Measurements from ENCODE around the gene PRDM10.
A peak's percentile ranks its signal among the peaks of the same experiment; 100 is the strongest.

The PRDM10 gene

GRCh38 chr11:130002352-130002845 lies at the start of gene PRDM10:
PRDM10 (minus strand) TSS chr11:130002835; CDS start chr11:129960964, 41,871 bp downstream.
- Histone ChIP-seq H3K36me3 (ENCODE audit: insufficient read depth, low read length) (no peaks in the 10 kb centered on the region), H3K9me3 (ENCODE audit: low read length) (no peaks in the 10 kb centered on the region), H3K4me3 (ENCODE audit: low read depth in 1 of 2, low read length in 2 of 2) (peak within 1 kb of the TSS; percentile 63 to 83), H3K27me3 (ENCODE audit: control insufficient read depth in 1 of 2, insufficient read depth in 2 of 2, low read length in 2 of 2) (no peaks in the 10 kb centered on the region), H3K9ac (ENCODE audit: low read length) (peak within 1 kb of the TSS; percentile 82), H3K27ac (ENCODE audit: low read depth, low read length) (peak within 1 kb of the TSS; percentile 91), H3K4me1 (ENCODE audit: insufficient read depth, low read length) (peaks cover 17% of the 10 kb centered on the region)

- Histone ChIP-seq H3K27me3 (ENCODE audit: control insufficient read depth in 1 of 2, insufficient read depth in 2 of 2, low read length in 2 of 2) (no peaks in the 10 kb centered on the region), H3K9ac (ENCODE audit: low read length) (no peak overlapping the region), H3K4me3 (ENCODE audit: low read depth in 1 of 2, low read length in 2 of 2) (no peak overlapping the region), H3K9me3 (ENCODE audit: low read length) (no peaks in the 10 kb centered on the region), H3K36me3 (ENCODE audit: insufficient read depth, low read length) (no peaks in the 10 kb centered on the region), H3K27ac (ENCODE audit: low read depth, low read length) (no peak overlapping the region), H3K4me1 (ENCODE audit: insufficient read depth, low read length) (peaks cover 8% of the 10 kb centered on the region)
Observed at GRCh38 chr11:130051082-130051481, 48.4 kb upstream of the PRDM10 start.

GRCh38 chr11:130050257-130050656 lies 47.6 kb upstream of the PRDM10 start:
- Histone ChIP-seq H3K36me3 (ENCODE audit: insufficient read depth, low read length) (no peaks in the 10 kb centered on the region), H3K27ac (ENCODE audit: low read depth, low read length) (peak overlapping the region; percentile 22), H3K9me3 (ENCODE audit: low read length) (no peaks in the 10 kb centered on the region)

GRCh38 chr11:130049328-130049771 lies 46.7 kb upstream of the PRDM10 start:
- Histone ChIP-seq H3K36me3 (ENCODE audit: insufficient read depth, low read length) (no peaks in the 10 kb centered on the region), H3K9me3 (ENCODE audit: low read length) (no peaks in the 10 kb centered on the region), H3K27ac (ENCODE audit: low read depth, low read length) (no peak overlapping the region), H3K9ac (ENCODE audit: low read length) (no peak overlapping the region), H3K4me1 (ENCODE audit: insufficient read depth, low read length) (peaks cover 8% of the 10 kb centered on the region), H3K27me3 (ENCODE audit: control insufficient read depth in 1 of 2, insufficient read depth in 2 of 2, low read length in 2 of 2) (no peaks in the 10 kb centered on the region), H3K4me3 (ENCODE audit: low read depth in 1 of 2, low read length in 2 of 2) (no peak overlapping the region)

More at GRCh38 chr11:130050257-130050656, 47.6 kb upstream of the PRDM10 start:
- Histone ChIP-seq H3K27me3 (ENCODE audit: control insufficient read depth in 1 of 2, insufficient read depth in 2 of 2, low read length in 2 of 2) (no peaks in the 10 kb centered on the region), H3K4me1 (ENCODE audit: insufficient read depth, low read length) (peaks cover 8% of the 10 kb centered on the region), H3K9ac (ENCODE audit: low read length) (no peak overlapping the region), H3K4me3 (ENCODE audit: low read depth in 1 of 2, low read length in 2 of 2) (peak overlapping the region in 1 of 2 donors; percentile 5)

- Histone ChIP-seq H3K4me3 (ENCODE audit: low read depth in 1 of 2, low read length in 2 of 2) (no peak overlapping the region), H3K27me3 (ENCODE audit: control insufficient read depth in 1 of 2, insufficient read depth in 2 of 2, low read length in 2 of 2) (no peaks in the 10 kb centered on the region), H3K27ac (ENCODE audit: low read depth, low read length) (no peak overlapping the region), H3K9me3 (ENCODE audit: low read length) (no peaks in the 10 kb centered on the region), H3K4me1 (ENCODE audit: insufficient read depth, low read length) (peaks cover 8% of the 10 kb centered on the region), H3K36me3 (ENCODE audit: insufficient read depth, low read length) (no peaks in the 10 kb centered on the region), H3K9ac (ENCODE audit: low read length) (no peak overlapping the region)
Observed at GRCh38 chr11:130047141-130047540, 44.5 kb upstream of the PRDM10 start.

GRCh38 chr11:130043575-130043974 lies 40.9 kb upstream of the PRDM10 start:
- Histone ChIP-seq H3K9me3 (ENCODE audit: low read length) (no peaks in the 10 kb centered on the region), H3K4me3 (ENCODE audit: low read depth in 1 of 2, low read length in 2 of 2) (no peak overlapping the region), H3K9ac (ENCODE audit: low read length) (no peak overlapping the region), H3K4me1 (ENCODE audit: insufficient read depth, low read length) (no peaks in the 10 kb centered on the region), H3K27me3 (ENCODE audit: control insufficient read depth in 1 of 2, insufficient read depth in 2 of 2, low read length in 2 of 2) (no peaks in the 10 kb centered on the region), H3K27ac (ENCODE audit: low read depth, low read length) (no peak overlapping the region), H3K36me3 (ENCODE audit: insufficient read depth, low read length) (no peaks in the 10 kb centered on the region)

GRCh38 chr11:130042093-130042591 lies 39.5 kb upstream of the PRDM10 start:
- no peaks in the 10 kb centered on the region for H3K36me3 ChIP-seq (ENCODE audit: insufficient read depth, low read length)
- no peaks in the 10 kb centered on the region for H3K4me1 ChIP-seq (ENCODE audit: insufficient read depth, low read length)
- H3K9me3 ChIP-seq (ENCODE audit: low read length) = no peaks in the 10 kb centered on the region
- no peak overlapping the region for H3K9ac ChIP-seq (ENCODE audit: low read length)
- H3K27ac ChIP-seq (ENCODE audit: low read depth, low read length) = no peak overlapping the region
- no peak overlapping the region for H3K4me3 ChIP-seq (ENCODE audit: low read depth in 1 of 2, low read length in 2 of 2)
- no peaks in the 10 kb centered on the region for H3K27me3 ChIP-seq (ENCODE audit: control insufficient read depth in 1 of 2, insufficient read depth in 2 of 2, low read length in 2 of 2)

GRCh38 chr11:130040281-130040940 lies 37.8 kb upstream of the PRDM10 start:
- H3K4me1 ChIP-seq (ENCODE audit: insufficient read depth, low read length) = no peaks in the 10 kb centered on the region
- no peaks in the 10 kb centered on the region for H3K36me3 ChIP-seq (ENCODE audit: insufficient read depth, low read length)
- no peak overlapping the region for H3K9ac ChIP-seq (ENCODE audit: low read length)
- H3K4me3 ChIP-seq (ENCODE audit: low read depth in 1 of 2, low read length in 2 of 2) = no peak overlapping the region
- H3K9me3 ChIP-seq (ENCODE audit: low read length) = no peaks in the 10 kb centered on the region
- H3K27me3 ChIP-seq (ENCODE audit: control insufficient read depth in 1 of 2, insufficient read depth in 2 of 2, low read length in 2 of 2) = no peaks in the 10 kb centered on the region
- H3K27ac ChIP-seq (ENCODE audit: low read depth, low read length) = no peak overlapping the region

- Histone ChIP-seq H3K9me3 (ENCODE audit: low read length) (no peaks in the 10 kb centered on the region), H3K4me3 (ENCODE audit: low read depth in 1 of 2, low read length in 2 of 2) (no peak overlapping the region)
Observed at GRCh38 chr11:130037881-130038585, 35.4 kb upstream of the PRDM10 start.

GRCh38 chr11:130037058-130037457 lies 34.4 kb upstream of the PRDM10 start:
- H3K9ac ChIP-seq (ENCODE audit: low read length) = no peak overlapping the region
- H3K4me3 ChIP-seq (ENCODE audit: low read depth in 1 of 2, low read length in 2 of 2) = no peak overlapping the region
- H3K27me3 ChIP-seq (ENCODE audit: control insufficient read depth in 1 of 2, insufficient read depth in 2 of 2, low read length in 2 of 2) = no peaks in the 10 kb centered on the region
- no peak overlapping the region for H3K27ac ChIP-seq (ENCODE audit: low read depth, low read length)
- no peaks in the 10 kb centered on the region for H3K4me1 ChIP-seq (ENCODE audit: insufficient read depth, low read length)
- no peaks in the 10 kb centered on the region for H3K36me3 ChIP-seq (ENCODE audit: insufficient read depth, low read length)
- no peaks in the 10 kb centered on the region for H3K9me3 ChIP-seq (ENCODE audit: low read length)

More at GRCh38 chr11:130037881-130038585, 35.4 kb upstream of the PRDM10 start:
- Histone ChIP-seq H3K9ac (ENCODE audit: low read length) (no peak overlapping the region), H3K36me3 (ENCODE audit: insufficient read depth, low read length) (no peaks in the 10 kb centered on the region), H3K4me1 (ENCODE audit: insufficient read depth, low read length) (no peaks in the 10 kb centered on the region), H3K27ac (ENCODE audit: low read depth, low read length) (no peak overlapping the region), H3K27me3 (ENCODE audit: control insufficient read depth in 1 of 2, insufficient read depth in 2 of 2, low read length in 2 of 2) (no peaks in the 10 kb centered on the region)

GRCh38 chr11:130034236-130034635 lies 31.6 kb upstream of the PRDM10 start:
- no peaks in the 10 kb centered on the region for H3K27me3 ChIP-seq (ENCODE audit: control insufficient read depth in 1 of 2, insufficient read depth in 2 of 2, low read length in 2 of 2)
- no peaks in the 10 kb centered on the region for H3K4me1 ChIP-seq (ENCODE audit: insufficient read depth, low read length)
- no peak overlapping the region for H3K4me3 ChIP-seq (ENCODE audit: low read depth in 1 of 2, low read length in 2 of 2)
- no peaks in the 10 kb centered on the region for H3K9me3 ChIP-seq (ENCODE audit: low read length)
- H3K36me3 ChIP-seq (ENCODE audit: insufficient read depth, low read length) = no peaks in the 10 kb centered on the region
- H3K27ac ChIP-seq (ENCODE audit: low read depth, low read length) = no peak overlapping the region
- H3K9ac ChIP-seq (ENCODE audit: low read length) = no peak overlapping the region

All from muscle layer of colon (tissue), 2 donors.